Measurements from ENCODE around the gene SORBS2.

SORBS2 gene

GRCh38 chr4:185803022-185803421 is 9.0 kb downstream of the SORBS2 start:
- in situ Hi-C loops (cut with MboI; ENCODE audit: low sequenced_read_pairs), result no loop called here

- in situ Hi-C loops (cut with MboI; ENCODE audit: low sequenced_read_pairs), result no loop called here
Observed at GRCh38 chr4:185801471-185801870, 10.5 kb downstream of the SORBS2 start.

GRCh38 chr4:185800266-185800945 is 11.6 kb downstream of the SORBS2 start:
- in situ Hi-C loops (cut with MboI; ENCODE audit: low sequenced_read_pairs), result no loop called here

- in situ Hi-C loops (cut with MboI; ENCODE audit: low sequenced_read_pairs), result no loop called here
Observed at GRCh38 chr4:185799442-185799841, 12.6 kb downstream of the SORBS2 start.

DNA sequence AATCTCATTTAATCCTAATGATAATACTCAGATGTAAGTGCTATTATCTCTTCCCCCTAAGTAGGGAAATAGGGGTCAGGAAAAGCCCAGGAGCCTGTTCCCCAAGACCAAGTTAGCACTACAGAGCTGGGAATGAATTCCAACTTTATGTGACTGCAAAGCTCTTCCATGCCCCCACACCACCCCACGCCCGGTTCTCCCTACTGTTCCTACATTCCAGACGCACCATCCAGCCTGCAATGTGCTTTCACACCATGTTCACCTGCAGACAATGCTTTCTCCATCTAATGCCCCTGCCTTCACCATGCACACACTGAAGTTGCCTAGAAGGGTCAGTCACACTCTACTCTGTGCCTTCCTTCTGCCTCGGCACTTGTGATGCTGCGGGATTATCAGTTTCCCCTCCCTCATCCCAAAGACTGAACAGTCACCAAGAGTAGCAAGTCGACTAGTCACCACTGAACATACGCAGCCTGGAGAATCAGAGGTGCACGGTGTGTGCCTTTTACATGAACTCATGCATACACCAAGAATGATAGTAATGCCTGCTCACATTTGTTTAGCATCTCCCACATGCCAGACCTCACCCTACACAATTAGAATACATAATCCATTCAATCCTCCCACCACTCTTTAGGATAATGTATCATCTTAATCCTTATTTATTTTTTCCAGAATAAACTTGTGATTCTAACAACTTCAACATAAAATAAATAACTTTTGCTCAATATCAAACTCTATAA is 14.2 kb downstream of the SORBS2 start:
- in situ Hi-C loops (cut with MboI; ENCODE audit: low sequenced_read_pairs), result no loop called here

DNA sequence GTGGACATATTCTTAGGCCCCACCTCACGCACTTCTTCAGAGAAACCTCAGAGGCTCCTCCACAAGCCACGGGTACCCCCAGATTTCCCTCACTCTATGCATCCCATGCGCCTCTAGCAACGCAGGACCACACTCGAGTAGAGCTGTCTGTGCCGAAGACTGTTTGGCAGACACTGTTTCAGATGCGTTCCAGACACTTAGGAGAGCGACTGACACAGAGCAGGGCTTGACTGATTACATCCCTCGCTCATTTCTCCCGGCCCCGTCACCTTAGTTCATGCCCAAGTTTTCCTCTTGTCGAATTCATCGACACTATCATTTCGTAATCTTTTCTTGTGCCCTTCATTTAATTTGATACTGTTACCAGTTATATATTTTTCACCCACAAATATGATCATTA is 15.0 kb downstream of the SORBS2 start:
- in situ Hi-C loops (cut with MboI; ENCODE audit: low sequenced_read_pairs), result no loop called here

DNA sequence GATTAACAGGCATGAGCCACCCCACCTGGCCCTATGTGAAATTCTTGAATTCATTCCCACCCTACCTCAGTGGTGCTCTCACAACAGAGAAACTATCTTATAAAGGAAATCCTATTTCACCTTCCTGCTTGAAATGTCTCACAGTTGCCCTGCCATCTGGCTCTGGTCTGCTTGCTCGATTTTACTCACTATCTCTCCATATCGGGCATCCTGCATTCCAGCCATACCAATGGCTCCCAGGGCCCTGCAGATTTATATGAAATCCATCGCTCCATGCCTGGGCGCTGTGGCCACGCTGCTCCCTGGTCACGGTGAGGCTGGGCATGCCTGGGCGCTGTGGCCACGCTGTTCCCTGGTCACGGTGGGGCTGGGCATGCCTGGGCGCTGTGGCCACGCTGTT is 15.8 kb downstream of the SORBS2 start:
- in situ Hi-C loops (cut with MboI; ENCODE audit: low sequenced_read_pairs), result no loop called here

GRCh38 chr4:185794637-185795036 is 17.4 kb downstream of the SORBS2 start:
- in situ Hi-C loops (cut with MboI; ENCODE audit: low sequenced_read_pairs), result no loop called here

- in situ Hi-C loops (cut with MboI; ENCODE audit: low sequenced_read_pairs), result no loop called here
Observed at GRCh38 chr4:185793716-185794115, 18.3 kb downstream of the SORBS2 start.

DNA sequence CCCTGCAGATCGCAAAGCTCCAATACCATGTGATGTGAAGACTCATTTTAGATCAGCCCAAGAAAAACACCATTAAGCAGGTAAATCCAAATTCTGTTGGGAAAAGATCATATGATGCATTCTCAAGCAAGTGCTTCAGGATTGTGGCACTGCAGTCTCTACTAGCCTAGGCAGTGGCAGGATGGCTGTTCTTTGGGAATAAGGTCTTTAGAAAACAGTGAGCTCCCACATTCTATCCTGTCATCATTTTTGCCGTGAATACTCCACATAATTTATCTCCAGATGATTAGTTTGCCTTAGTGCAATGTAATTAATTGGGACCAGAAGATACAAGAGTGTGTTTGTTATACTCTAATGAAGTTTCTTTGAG is 18.9 kb downstream of the SORBS2 start:
- in situ Hi-C loops (cut with MboI; ENCODE audit: low sequenced_read_pairs), result no loop called here

- in situ Hi-C loops (cut with MboI; ENCODE audit: low sequenced_read_pairs), result no loop called here
Observed at GRCh38 chr4:185792384-185793115, 19.4 kb downstream of the SORBS2 start.

DNA sequence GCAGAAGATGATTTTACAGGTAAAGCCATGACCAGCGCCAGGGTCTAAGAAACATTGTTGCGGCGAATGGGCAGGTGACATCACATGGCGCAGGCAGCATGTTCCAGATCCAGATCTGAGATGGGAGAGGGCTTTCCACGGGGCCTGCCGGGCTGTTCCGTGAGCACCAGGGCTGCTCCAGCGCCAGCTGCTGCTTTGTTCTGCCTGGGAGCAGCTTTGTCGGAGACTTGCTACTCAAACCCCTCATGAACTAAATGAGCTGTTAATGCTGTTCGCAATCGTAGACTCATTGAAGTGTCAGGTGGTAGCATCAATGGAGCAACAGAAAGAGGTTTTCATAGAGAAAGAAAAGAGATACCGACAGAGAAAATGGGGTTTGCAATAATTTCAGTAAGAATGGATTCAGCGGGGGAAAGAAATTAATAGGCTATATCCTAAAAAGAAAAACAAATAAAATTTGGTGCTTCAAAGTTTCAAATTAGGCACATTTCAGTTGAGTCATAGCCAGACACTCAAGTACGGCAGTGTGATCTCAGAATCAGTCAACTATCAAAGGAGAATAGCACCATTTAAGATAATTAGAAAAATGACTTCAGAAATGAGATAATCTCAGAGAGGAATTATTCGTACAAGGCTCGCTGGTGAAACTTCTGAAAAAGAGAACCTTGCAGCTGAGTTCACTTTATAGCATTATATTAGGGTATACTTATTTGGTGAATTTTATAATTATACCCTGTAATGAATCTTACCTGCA is 23.9 kb downstream of the SORBS2 start:
- in situ Hi-C loops (cut with MboI; ENCODE audit: low sequenced_read_pairs), result no loop called here

DNA sequence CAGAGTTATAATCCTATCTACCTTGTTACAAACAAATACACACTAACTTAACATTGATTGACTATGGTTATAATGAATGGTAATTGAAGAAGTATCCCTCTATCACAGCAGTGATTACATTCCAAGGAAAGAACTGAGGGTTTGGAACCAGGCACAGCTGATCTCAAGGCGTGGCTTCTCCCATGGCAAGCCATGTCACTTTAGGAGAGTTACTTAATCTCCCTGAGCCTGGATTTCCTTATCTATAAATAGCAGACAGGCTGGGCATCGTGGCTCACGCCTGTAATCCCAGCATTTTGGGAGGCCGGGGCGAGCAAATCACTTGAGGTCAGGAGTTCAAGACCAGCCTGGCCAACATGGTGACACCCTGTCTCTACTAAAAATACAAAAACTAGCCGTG is 25.6 kb downstream of the SORBS2 start:
- in situ Hi-C loops (cut with MboI; ENCODE audit: low sequenced_read_pairs), result no loop called here

DNA sequence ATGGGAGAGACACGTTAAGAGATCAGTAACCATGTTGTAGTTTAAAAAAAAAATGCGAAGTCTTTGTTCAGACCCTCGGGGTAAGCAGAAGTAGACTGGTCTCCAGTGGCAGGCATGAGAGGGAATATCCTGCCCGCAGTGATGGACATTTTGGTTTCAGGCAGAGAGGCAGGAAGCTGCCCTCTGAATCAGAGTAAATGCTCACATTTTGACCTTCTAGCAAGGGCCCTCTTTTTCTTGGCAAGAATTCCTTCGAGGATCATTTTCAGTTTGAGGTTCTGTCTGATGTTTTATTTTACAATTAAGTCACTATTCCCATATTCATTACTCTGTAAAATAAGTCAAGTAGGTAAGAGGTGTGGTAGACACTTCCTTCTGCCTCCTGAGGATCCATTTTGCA is 28.4 kb downstream of the SORBS2 start:
- in situ Hi-C loops (cut with MboI; ENCODE audit: low sequenced_read_pairs), result no loop called here

- in situ Hi-C loops (cut with MboI; ENCODE audit: low sequenced_read_pairs), result no loop called here
Observed at GRCh38 chr4:185782523-185782922, 29.5 kb downstream of the SORBS2 start.

GRCh38 chr4:185781555-185782215 is 30.3 kb downstream of the SORBS2 start:
- in situ Hi-C loops (cut with MboI; ENCODE audit: low sequenced_read_pairs), result no loop called here

DNA sequence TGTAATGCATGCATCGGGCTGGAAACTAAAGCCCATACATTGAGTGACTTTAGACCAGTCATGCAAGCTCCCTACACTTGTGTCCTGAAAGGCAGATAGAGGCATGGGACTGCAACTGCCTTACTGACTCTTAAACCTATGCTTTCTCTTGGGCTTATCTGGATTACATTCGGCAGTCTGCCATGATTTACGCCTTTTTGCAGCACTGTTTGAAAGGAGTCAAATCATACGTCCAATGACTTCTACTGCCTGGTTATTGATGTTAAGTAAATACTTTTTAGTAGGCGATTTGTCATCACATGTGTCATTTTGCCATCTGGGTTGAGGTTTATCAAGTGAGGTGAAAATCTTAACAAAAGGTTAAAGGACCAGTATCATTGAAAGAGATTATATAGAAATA is 31.5 kb downstream of the SORBS2 start:
- in situ Hi-C loops (cut with MboI; ENCODE audit: low sequenced_read_pairs), result no loop called here

GRCh38 chr4:185779517-185779916 is 32.5 kb downstream of the SORBS2 start:
- in situ Hi-C loops (cut with MboI; ENCODE audit: low sequenced_read_pairs), result no loop called here

DNA sequence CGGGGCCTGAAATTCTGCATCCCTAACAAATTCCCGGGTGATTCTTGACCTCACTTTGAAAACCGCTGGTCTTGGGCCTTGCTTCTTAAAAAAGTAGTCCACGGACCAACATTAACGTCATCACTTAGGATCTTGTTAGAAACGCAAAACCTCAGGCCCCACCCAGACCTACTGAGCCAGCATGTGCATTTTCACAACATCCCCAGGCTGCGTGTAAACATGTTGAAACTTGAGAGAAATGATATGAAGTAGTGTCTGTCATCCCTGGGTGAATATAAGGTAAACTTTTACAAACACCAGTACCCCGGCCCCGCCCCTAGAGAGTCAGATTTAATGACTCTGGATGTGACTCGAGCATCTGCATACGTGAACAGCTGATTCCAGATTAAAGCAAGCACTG is 33.7 kb downstream of the SORBS2 start:
- in situ Hi-C loops (cut with MboI; ENCODE audit: low sequenced_read_pairs), result no loop called here

- in situ Hi-C loops (cut with MboI; ENCODE audit: low sequenced_read_pairs), result no loop called here
Observed at GRCh38 chr4:185775792-185776555, 36.0 kb downstream of the SORBS2 start.
